Vagina (tissue), 2 donors: ENCODE data around the gene CDHR1.
"Not testable (repeated sequence)": the region's sequence is repeated elsewhere in the genome, so short reads cannot be mapped to it uniquely, and the experiment has no call there.

Experiments used
- POLR2A ChIP-seq, 2 donors: fragments of 450-650 bp; IDR thresholded peaks; one replicate each; pipeline ENCODE4 v1.6.1; 2017; ENCODE audit warnings: antibody characterized with exemption in 2 of 2, mild to moderate bottlenecking in 2 of 2, moderate library complexity in 2 of 2
- POLR2AphosphoS5 ChIP-seq, 2 donors: sonication (generic); formaldehyde crosslinking; IDR thresholded peaks; one replicate each; pipeline ENCODE4 v1.9.0; 2017; ENCODE audit warnings: antibody characterized with exemption in 2 of 2, mild to moderate bottlenecking in 2 of 2, low read depth in 1 of 2; ENCODE audit not compliant: insufficient read depth in 1 of 2
- TF ChIP-seq, protein P1 (sequence below), 3 experiments: fragments of 450-650 bp in 2 of 3; fragments of 200-600 bp in 1 of 3; sonication (generic) in 1 of 3; IDR thresholded peaks; one replicate each; pipeline ENCODE4 v1.5.1; 2017 to 2019; ENCODE audit warnings: antibody characterized with exemption in 3 of 3, mild to moderate bottlenecking in 2 of 3, moderate library complexity in 2 of 3

DNA sequence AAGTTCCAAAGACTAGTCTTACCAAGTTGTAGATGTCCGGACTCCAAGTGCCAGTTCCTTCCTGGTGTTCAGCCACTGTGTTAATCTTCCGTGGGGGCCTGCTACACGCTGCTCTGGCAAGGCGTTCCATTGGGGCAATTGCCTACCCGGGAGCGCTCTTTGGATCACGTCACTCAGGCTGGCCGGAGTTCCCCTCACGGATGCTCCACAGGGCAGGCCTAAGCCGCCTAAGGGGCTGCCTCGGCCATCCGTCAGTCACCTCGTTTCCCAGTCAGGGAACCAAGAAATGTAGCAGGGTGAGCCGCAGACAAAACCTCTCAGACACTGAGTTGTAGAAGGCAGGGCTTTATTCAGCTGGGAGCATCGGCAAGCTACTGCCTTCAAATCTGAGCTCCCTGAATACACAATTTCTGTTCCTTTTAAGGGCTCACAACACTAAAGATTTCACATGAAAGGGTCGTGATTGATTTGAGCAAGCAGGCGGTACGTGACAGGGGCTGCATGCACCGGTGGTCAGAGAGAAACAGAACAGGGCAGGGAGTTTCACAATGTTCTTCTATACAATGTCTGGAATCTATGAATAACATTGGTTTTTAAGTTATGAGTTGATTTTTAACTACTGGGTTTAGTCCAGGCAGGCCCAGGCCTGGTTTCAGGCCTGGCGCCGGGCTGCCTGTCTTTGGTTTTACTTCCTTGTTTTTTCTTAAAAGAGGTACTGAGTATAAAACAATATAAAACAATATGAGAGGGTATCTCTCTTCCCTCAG lies 22.5 kb upstream of the CDHR1 start:
- TF ChIP-seq, protein P1, sequence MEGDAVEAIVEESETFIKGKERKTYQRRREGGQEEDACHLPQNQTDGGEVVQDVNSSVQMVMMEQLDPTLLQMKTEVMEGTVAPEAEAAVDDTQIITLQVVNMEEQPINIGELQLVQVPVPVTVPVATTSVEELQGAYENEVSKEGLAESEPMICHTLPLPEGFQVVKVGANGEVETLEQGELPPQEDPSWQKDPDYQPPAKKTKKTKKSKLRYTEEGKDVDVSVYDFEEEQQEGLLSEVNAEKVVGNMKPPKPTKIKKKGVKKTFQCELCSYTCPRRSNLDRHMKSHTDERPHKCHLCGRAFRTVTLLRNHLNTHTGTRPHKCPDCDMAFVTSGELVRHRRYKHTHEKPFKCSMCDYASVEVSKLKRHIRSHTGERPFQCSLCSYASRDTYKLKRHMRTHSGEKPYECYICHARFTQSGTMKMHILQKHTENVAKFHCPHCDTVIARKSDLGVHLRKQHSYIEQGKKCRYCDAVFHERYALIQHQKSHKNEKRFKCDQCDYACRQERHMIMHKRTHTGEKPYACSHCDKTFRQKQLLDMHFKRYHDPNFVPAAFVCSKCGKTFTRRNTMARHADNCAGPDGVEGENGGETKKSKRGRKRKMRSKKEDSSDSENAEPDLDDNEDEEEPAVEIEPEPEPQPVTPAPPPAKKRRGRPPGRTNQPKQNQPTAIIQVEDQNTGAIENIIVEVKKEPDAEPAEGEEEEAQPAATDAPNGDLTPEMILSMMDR (IDR thresholded peaks at IDR 0.05), result not testable (repeated sequence)
- not testable (repeated sequence) for TF ChIP-seq POLR2A (IDR thresholded peaks at IDR 0.05); POLR2AphosphoS5 (IDR thresholded peaks at IDR 0.05; ENCODE audit: insufficient read depth in 1 of 2, low read depth in 1 of 2)
